HL-60 (cell line): ENCODE measurements around the gene KCNE4.

Experiments
- DNase-seq, 2 experiments: peaks; one replicate each; pipeline ENCODE4 v3.0.0-alpha.2; 2010 to 2020; ENCODE audit warnings: low read depth in 1 of 2, low spot score in 1 of 2
- H3K27ac ChIP-seq: fragments of 250-450 bp; sonication (Bioruptor Pico); replicated peaks from 2 replicates; pipeline ENCODE4 v1.5.1; 2020; ENCODE audit warnings: mild to moderate bottlenecking, moderate library complexity
- H3K27me3 ChIP-seq: fragments of 250-450 bp; sonication (Bioruptor Pico); 2 replicates; pipeline ENCODE4 v1.5.1; 2021; ENCODE audit warnings: mild to moderate bottlenecking, moderate library complexity; ENCODE audit not compliant: insufficient read depth, poor library complexity, severe bottlenecking
- H3K4me3 ChIP-seq: replicated peaks from 2 replicates; pipeline ENCODE4 v1.5.1; 2011; ENCODE audit warnings: mild to moderate bottlenecking, control low read depth, low read length; ENCODE audit not compliant: insufficient read depth
- CTCF ChIP-seq: IDR thresholded peaks from one replicate; pipeline ENCODE4 v1.5.1; 2011; ENCODE audit warnings: low read length, control low read depth, inconsistent platforms; ENCODE audit not compliant: insufficient read depth
- GABPA ChIP-seq: IDR thresholded peaks from 2 replicates; pipeline ENCODE4 v1.6.1; 2012; ENCODE audit warnings: low read depth
- POLR2AphosphoS5 ChIP-seq: IDR thresholded peaks from 2 replicates; pipeline ENCODE4 v1.6.1; 2012; ENCODE audit warnings: low read depth
- SPI1 ChIP-seq: IDR thresholded peaks from 2 replicates; pipeline ENCODE4 v1.6.1; 2012; ENCODE audit warnings: low read depth, mild to moderate bottlenecking, borderline replicate concordance
- TF ChIP-seq, protein P1 (sequence below): IDR thresholded peaks from 2 replicates; pipeline ENCODE4 v1.6.1; 2012; ENCODE audit warnings: low read depth; ENCODE audit not compliant: insufficient replicate concordance

The KCNE4 gene

GRCh38 chr2:223102040-223102400, 50.0 kb downstream of the KCNE4 start:
- no peak overlapping the region for H3K4me3 ChIP-seq
- DNase-seq, result no peak
- no peaks in the 10 kb centered on the region for H3K27me3 ChIP-seq
- TF ChIP-seq POLR2AphosphoS5 (no peak), CTCF (no peak), SPI1 (no peak), GABPA (no peak)
- TF ChIP-seq, protein P1, sequence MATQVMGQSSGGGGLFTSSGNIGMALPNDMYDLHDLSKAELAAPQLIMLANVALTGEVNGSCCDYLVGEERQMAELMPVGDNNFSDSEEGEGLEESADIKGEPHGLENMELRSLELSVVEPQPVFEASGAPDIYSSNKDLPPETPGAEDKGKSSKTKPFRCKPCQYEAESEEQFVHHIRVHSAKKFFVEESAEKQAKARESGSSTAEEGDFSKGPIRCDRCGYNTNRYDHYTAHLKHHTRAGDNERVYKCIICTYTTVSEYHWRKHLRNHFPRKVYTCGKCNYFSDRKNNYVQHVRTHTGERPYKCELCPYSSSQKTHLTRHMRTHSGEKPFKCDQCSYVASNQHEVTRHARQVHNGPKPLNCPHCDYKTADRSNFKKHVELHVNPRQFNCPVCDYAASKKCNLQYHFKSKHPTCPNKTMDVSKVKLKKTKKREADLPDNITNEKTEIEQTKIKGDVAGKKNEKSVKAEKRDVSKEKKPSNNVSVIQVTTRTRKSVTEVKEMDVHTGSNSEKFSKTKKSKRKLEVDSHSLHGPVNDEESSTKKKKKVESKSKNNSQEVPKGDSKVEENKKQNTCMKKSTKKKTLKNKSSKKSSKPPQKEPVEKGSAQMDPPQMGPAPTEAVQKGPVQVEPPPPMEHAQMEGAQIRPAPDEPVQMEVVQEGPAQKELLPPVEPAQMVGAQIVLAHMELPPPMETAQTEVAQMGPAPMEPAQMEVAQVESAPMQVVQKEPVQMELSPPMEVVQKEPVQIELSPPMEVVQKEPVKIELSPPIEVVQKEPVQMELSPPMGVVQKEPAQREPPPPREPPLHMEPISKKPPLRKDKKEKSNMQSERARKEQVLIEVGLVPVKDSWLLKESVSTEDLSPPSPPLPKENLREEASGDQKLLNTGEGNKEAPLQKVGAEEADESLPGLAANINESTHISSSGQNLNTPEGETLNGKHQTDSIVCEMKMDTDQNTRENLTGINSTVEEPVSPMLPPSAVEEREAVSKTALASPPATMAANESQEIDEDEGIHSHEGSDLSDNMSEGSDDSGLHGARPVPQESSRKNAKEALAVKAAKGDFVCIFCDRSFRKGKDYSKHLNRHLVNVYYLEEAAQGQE, result no peak
- H3K27ac ChIP-seq, result no peak overlapping the region

- no peak overlapping the region for H3K27ac ChIP-seq
- DNase-seq, result no peak
- no peaks in the 10 kb centered on the region for H3K27me3 ChIP-seq
- no peak overlapping the region for H3K4me3 ChIP-seq
- TF ChIP-seq GABPA, result no peak
These were observed 50.5 kb downstream of the KCNE4 start for GRCh38 chr2:223102450-223102849.

DNA sequence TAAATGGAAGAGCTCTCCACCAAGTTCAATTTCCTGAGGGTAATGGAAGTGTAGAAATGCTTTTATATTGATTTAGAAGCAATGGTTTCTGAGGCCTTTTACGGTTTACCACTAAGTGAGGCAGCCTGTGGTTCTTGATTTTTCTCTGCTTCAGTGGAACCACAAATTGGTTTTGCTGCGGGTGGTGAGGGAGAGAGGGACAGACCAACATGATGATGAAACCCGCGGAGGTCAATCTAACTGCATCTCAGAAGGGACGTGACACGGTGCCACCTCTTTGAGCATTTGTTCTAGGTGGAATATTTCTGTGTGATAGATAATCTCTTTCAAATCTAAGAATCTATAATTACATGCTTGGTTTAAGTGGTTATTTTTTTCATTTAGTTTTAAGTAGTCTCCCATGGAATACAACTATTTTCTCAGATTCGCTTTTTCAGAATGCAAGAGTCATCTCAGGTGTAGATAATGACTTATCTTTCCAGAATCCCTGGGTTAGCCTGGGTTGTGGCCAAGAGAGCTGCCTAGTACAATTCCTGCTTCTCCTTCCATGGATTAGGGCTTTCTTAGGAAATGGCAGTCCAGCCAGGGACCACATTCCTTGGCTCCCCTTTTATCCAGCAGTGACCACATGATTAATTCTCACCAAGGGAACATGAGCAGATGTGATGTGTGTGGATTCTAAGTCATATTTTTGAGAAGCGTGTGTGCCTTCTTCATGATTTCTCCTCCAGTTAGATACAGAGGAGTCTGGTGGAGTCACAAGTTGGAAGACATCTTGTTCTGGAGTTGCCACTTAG, 52.5 kb downstream of the KCNE4 start:
- Histone ChIP-seq H3K27me3 (no peaks in the 10 kb centered on the region), H3K4me3 (no peak overlapping the region), H3K27ac (no peak overlapping the region)
- TF ChIP-seq GABPA (no peak), SPI1 (no peak), POLR2AphosphoS5 (no peak), CTCF (no peak)
- TF ChIP-seq, protein P1, result no peak
- no peak for DNase-seq
